ENCODE measurements around the gene ITPRIPL2.

ITPRIPL2 gene

GRCh38 chr16:19114359-19115147, 789 bp downstream of the ITPRIPL2 start:
- Histone ChIP-seq H3K36me3 (ENCODE audit: control insufficient read depth, insufficient read depth, low read length) (no peaks in the 10 kb centered on the region), H3K56ac (ENCODE audit: low read length) (peak overlapping the region; percentile 87), H3K27me3 (ENCODE audit: insufficient read depth, low read length, poor library complexity) (no peaks in the 10 kb centered on the region), H3K18ac (ENCODE audit: low read length) (peak overlapping the region; percentile 75), H3K4me3 (ENCODE audit: low read length) (peak overlapping the region; percentile 50), H3K9ac (ENCODE audit: low read length) (peak overlapping the region; percentile 80), H3K23ac (ENCODE audit: low read length) (no peak overlapping the region), H4K5ac (ENCODE audit: low read length) (no peak overlapping the region), H4K8ac (ENCODE audit: low read depth, low read length) (peak overlapping the region; percentile 95), H3K79me1 (ENCODE audit: low read length) (no peaks in the 10 kb centered on the region), H2AK5ac (ENCODE audit: low read length) (no peak overlapping the region), H3K27ac (ENCODE audit: low read depth, low read length) (peak overlapping the region; percentile 40), H3K4ac (ENCODE audit: low read depth, low read length) (peak overlapping the region; percentile 60), H3K4me1 (ENCODE audit: control insufficient read depth, low read depth, low read length) (peaks cover 4% of the 10 kb centered on the region), H2BK120ac (ENCODE audit: low read depth, low read length) (no peak overlapping the region), H3K79me2 (ENCODE audit: control insufficient read depth, insufficient read depth, low read length) (no peaks in the 10 kb centered on the region), H2BK15ac (replicated peaks; ENCODE audit: low read depth) (no peak overlapping the region), H3K4me2 (ENCODE audit: low read length) (peak overlapping the region; percentile 24), H2BK5ac (ENCODE audit: low read length) (no peak overlapping the region)
- no CpG with 5 or more reads among the region's 80 CpGs for WGBS (ENCODE audit: extremely low coverage, insufficient coverage, low lambda C conversion rate)
- DNase-seq, result peak; percentile 85

DNA sequence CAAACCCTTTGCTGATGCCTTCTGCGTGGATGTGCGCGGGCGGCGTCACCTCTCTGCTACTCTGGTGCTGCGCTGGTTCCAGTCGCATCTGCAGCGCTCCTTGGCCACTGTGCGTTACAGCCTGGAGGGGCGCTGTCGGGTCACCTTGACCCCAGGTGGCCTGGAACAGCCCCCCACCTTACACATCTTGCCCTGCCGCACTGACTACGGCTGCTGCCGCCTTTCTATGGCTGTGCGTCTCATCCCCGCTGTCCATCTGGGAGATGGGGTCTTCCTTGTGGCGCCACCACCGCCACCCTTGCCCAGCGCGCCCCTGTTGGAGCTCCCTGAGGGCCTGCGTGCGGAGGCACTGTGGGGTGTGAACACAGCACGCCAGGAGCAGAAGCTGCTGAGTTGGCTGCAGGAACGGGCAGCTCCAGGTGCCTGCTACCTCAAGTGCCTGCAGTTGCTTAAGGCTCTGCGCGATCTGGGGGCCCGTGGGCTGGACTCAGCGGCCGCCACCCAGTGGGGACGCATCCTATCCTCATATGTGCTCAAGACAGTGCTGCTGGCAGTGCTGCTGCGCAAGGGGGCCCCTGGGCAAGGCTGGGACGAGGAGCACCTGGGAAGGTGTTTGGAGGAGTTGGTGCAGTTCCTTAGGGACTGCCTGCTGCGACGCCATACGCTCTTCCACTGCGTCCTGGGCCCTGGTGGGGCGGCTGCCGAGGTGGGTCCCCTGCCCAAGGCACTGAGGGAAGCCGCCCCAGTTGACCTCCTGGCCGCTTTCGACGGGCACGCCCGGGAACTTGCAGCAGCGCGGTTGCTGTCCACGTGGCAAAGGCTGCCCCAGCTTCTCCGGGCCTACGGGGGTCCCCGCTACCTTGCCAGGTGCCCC, 1.6 kb downstream of the ITPRIPL2 start:
- H3K79me2 ChIP-seq (ENCODE audit: control insufficient read depth, insufficient read depth, low read length), result no peaks in the 10 kb centered on the region
- WGBS (ENCODE audit: extremely low coverage, insufficient coverage, low lambda C conversion rate), result no CpG with 5 or more reads among the region's 50 CpGs
- H3K9ac ChIP-seq (ENCODE audit: low read length), result no peak overlapping the region
- H3K36me3 ChIP-seq (ENCODE audit: control insufficient read depth, insufficient read depth, low read length), result no peaks in the 10 kb centered on the region
- no peak overlapping the region for H2BK15ac ChIP-seq (replicated peaks; ENCODE audit: low read depth)
- no peaks in the 10 kb centered on the region for H3K27me3 ChIP-seq (ENCODE audit: insufficient read depth, low read length, poor library complexity)
- no peak overlapping the region for H3K23ac ChIP-seq (ENCODE audit: low read length)
- H3K27ac ChIP-seq (ENCODE audit: low read depth, low read length), result no peak overlapping the region
- no peak overlapping the region for H2BK5ac ChIP-seq (ENCODE audit: low read length)
- no peak overlapping the region for H4K5ac ChIP-seq (ENCODE audit: low read length)
- H4K8ac ChIP-seq (ENCODE audit: low read depth, low read length), result no peak overlapping the region
- H2BK120ac ChIP-seq (ENCODE audit: low read depth, low read length), result no peak overlapping the region
- no peak overlapping the region for H3K4me3 ChIP-seq (ENCODE audit: low read length)
- DNase-seq, result peak; percentile 59
- H2AK5ac ChIP-seq (ENCODE audit: low read length), result no peak overlapping the region
- no peaks in the 10 kb centered on the region for H3K79me1 ChIP-seq (ENCODE audit: low read length)
- no peak overlapping the region for H3K18ac ChIP-seq (ENCODE audit: low read length)
- no peak overlapping the region for H3K4ac ChIP-seq (ENCODE audit: low read depth, low read length)
- peaks cover 4% of the 10 kb centered on the region for H3K4me1 ChIP-seq (ENCODE audit: control insufficient read depth, low read depth, low read length)
- no peak overlapping the region for H3K56ac ChIP-seq (ENCODE audit: low read length)
- no peak overlapping the region for H3K4me2 ChIP-seq (ENCODE audit: low read length)

DNA sequence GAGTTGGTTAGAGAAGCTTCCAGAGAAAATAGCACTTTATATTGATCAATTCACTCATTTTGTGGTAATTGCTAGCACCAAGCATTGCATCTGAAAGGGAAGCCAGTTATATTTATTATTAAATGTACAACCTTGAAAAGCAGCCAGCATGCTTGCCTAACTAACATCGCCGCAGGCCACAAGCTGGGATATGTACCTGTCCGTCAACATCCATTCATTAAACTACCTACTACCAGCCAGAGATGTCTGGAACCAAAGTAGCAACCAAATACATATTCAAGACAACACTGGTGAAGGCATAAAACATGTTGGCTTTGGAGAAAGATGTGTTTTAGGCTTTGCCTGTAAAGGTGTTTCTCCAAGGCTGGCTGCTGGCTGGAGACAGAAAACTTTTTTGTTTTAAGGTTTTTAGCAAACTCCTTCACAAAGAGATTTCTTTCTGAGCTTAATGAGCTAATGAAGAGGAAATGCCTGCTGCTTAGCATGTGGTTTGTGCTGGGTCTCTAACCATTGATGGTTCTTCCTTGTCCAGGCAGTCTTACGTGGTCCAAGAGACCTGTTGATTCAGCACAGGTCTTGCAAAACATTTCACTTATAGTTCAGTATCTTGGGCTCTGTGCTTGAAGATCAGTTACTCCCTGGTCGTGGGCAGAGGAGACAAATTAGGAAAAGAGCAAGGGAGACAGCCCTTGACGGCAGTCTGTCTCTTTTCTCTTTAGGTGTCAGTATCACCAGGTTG, 3.1 kb downstream of the ITPRIPL2 start:
- no peak for DNase-seq
- H3K4me1 ChIP-seq (ENCODE audit: control insufficient read depth, low read depth, low read length), result peaks cover 4% of the 10 kb centered on the region
- no peaks in the 10 kb centered on the region for H3K36me3 ChIP-seq (ENCODE audit: control insufficient read depth, insufficient read depth, low read length)
- no peak overlapping the region for H2BK120ac ChIP-seq (ENCODE audit: low read depth, low read length)
- H3K27me3 ChIP-seq (ENCODE audit: insufficient read depth, low read length, poor library complexity), result no peaks in the 10 kb centered on the region
- H3K23ac ChIP-seq (ENCODE audit: low read length), result no peak overlapping the region
- no peak overlapping the region for H4K5ac ChIP-seq (ENCODE audit: low read length)
- H3K56ac ChIP-seq (ENCODE audit: low read length), result no peak overlapping the region
- no CpG with 5 or more reads among the region's 6 CpGs for WGBS (ENCODE audit: extremely low coverage, insufficient coverage, low lambda C conversion rate)
- no peak overlapping the region for H3K9ac ChIP-seq (ENCODE audit: low read length)
- H4K8ac ChIP-seq (ENCODE audit: low read depth, low read length), result no peak overlapping the region
- H2BK5ac ChIP-seq (ENCODE audit: low read length), result no peak overlapping the region
- no peak overlapping the region for H3K4ac ChIP-seq (ENCODE audit: low read depth, low read length)
- H3K27ac ChIP-seq (ENCODE audit: low read depth, low read length), result no peak overlapping the region
- H2AK5ac ChIP-seq (ENCODE audit: low read length), result no peak overlapping the region
- H3K79me1 ChIP-seq (ENCODE audit: low read length), result no peaks in the 10 kb centered on the region
- no peak overlapping the region for H3K4me2 ChIP-seq (ENCODE audit: low read length)
- H3K79me2 ChIP-seq (ENCODE audit: control insufficient read depth, insufficient read depth, low read length), result no peaks in the 10 kb centered on the region
- H2BK15ac ChIP-seq (replicated peaks; ENCODE audit: low read depth), result no peak overlapping the region
- H3K4me3 ChIP-seq (ENCODE audit: low read length), result no peak overlapping the region
- no peak overlapping the region for H3K18ac ChIP-seq (ENCODE audit: low read length)

- no peak overlapping the region for H3K27ac ChIP-seq (ENCODE audit: low read depth, low read length)
Observed at GRCh38 chr16:19118938-19119431, 5.2 kb downstream of the ITPRIPL2 start.

DNA sequence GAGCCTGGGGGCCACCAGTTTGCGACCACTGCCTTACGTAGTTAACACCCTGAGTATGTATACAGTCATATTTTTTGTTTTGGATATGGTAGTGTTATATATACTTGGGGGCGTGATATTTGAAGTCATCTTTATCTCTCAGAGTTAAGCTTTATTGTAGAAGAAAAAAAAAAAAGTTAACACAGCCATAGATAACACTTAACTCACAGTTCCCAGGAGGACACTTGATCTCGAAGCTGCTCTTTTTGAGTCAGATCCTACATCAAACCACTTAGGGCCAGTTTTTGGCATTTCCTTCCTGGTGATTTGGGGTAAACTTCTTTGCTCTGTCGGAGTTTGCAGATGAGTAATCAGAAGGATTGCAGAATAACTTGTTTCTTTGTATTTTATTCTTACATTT, 5.8 kb downstream of the ITPRIPL2 start:
- WGBS (ENCODE audit: extremely low coverage, insufficient coverage, low lambda C conversion rate), result no CpG with 5 or more reads among the region's 5 CpGs

More at GRCh38 chr16:19118938-19119431, 5.2 kb downstream of the ITPRIPL2 start:
- H3K23ac ChIP-seq (ENCODE audit: low read length), result no peak overlapping the region
- H2BK5ac ChIP-seq (ENCODE audit: low read length), result no peak overlapping the region
- H3K18ac ChIP-seq (ENCODE audit: low read length), result no peak overlapping the region
- peaks cover 2% of the 10 kb centered on the region for H3K4me1 ChIP-seq (ENCODE audit: control insufficient read depth, low read depth, low read length)
- peak overlapping the region; percentile 47 for H3K56ac ChIP-seq (ENCODE audit: low read length)
- H3K79me2 ChIP-seq (ENCODE audit: control insufficient read depth, insufficient read depth, low read length), result no peaks in the 10 kb centered on the region
- DNase-seq, result no peak
- H3K36me3 ChIP-seq (ENCODE audit: control insufficient read depth, insufficient read depth, low read length), result no peaks in the 10 kb centered on the region
- no peak overlapping the region for H3K4me3 ChIP-seq (ENCODE audit: low read length)
- no peak overlapping the region for H2BK15ac ChIP-seq (replicated peaks; ENCODE audit: low read depth)
- H3K4ac ChIP-seq (ENCODE audit: low read depth, low read length), result no peak overlapping the region
- H4K5ac ChIP-seq (ENCODE audit: low read length), result no peak overlapping the region
- no peaks in the 10 kb centered on the region for H3K27me3 ChIP-seq (ENCODE audit: insufficient read depth, low read length, poor library complexity)
- H2BK120ac ChIP-seq (ENCODE audit: low read depth, low read length), result no peak overlapping the region
- WGBS (ENCODE audit: extremely low coverage, insufficient coverage, low lambda C conversion rate), result 100% methylated on average over 1 of the region's 6 CpGs
- no peak overlapping the region for H3K4me2 ChIP-seq (ENCODE audit: low read length)
- no peak overlapping the region for H3K9ac ChIP-seq (ENCODE audit: low read length)
- no peaks in the 10 kb centered on the region for H3K79me1 ChIP-seq (ENCODE audit: low read length)
- H2AK5ac ChIP-seq (ENCODE audit: low read length), result no peak overlapping the region
- no peak overlapping the region for H4K8ac ChIP-seq (ENCODE audit: low read depth, low read length)

More for the DNA sequence above, 5.8 kb downstream of the ITPRIPL2 start:
- Histone ChIP-seq H3K27me3 (ENCODE audit: insufficient read depth, low read length, poor library complexity) (no peaks in the 10 kb centered on the region), H2BK15ac (replicated peaks; ENCODE audit: low read depth) (no peak overlapping the region), H3K27ac (ENCODE audit: low read depth, low read length) (no peak overlapping the region), H2AK5ac (ENCODE audit: low read length) (no peak overlapping the region), H3K23ac (ENCODE audit: low read length) (no peak overlapping the region), H3K79me1 (ENCODE audit: low read length) (no peaks in the 10 kb centered on the region), H2BK120ac (ENCODE audit: low read depth, low read length) (no peak overlapping the region), H3K4me2 (ENCODE audit: low read length) (no peak overlapping the region), H4K8ac (ENCODE audit: low read depth, low read length) (no peak overlapping the region), H3K56ac (ENCODE audit: low read length) (no peak overlapping the region), H3K4me3 (ENCODE audit: low read length) (no peak overlapping the region), H3K4me1 (ENCODE audit: control insufficient read depth, low read depth, low read length) (peaks cover 2% of the 10 kb centered on the region), H3K18ac (ENCODE audit: low read length) (no peak overlapping the region), H3K9ac (ENCODE audit: low read length) (no peak overlapping the region), H3K4ac (ENCODE audit: low read depth, low read length) (no peak overlapping the region), H3K36me3 (ENCODE audit: control insufficient read depth, insufficient read depth, low read length) (no peaks in the 10 kb centered on the region), H3K79me2 (ENCODE audit: control insufficient read depth, insufficient read depth, low read length) (no peaks in the 10 kb centered on the region), H2BK5ac (ENCODE audit: low read length) (no peak overlapping the region), H4K5ac (ENCODE audit: low read length) (no peak overlapping the region)
- DNase-seq, result no peak

Data from mesendoderm (in vitro differentiated cells).